Activated T-cell treated with anti-CD3 and anti-CD28 coated beads for 4 hours (primary cell): ENCODE data around the gene CHST12.
"Not testable (repeated sequence)": the region's sequence is repeated elsewhere in the genome, so short reads cannot be mapped to it uniquely, and the experiment has no call there.

Experiments used
- DNase-seq: peaks from one replicate; pipeline ENCODE4 v3.0.0-alpha.2; 2020

Gene CHST12

GRCh38 chr7:2466675-2467074, 63.3 kb downstream of the CHST12 start:
- no peak for DNase-seq

GRCh38 chr7:2468227-2468626, 64.8 kb downstream of the CHST12 start:
- DNase-seq, result no peak

DNA sequence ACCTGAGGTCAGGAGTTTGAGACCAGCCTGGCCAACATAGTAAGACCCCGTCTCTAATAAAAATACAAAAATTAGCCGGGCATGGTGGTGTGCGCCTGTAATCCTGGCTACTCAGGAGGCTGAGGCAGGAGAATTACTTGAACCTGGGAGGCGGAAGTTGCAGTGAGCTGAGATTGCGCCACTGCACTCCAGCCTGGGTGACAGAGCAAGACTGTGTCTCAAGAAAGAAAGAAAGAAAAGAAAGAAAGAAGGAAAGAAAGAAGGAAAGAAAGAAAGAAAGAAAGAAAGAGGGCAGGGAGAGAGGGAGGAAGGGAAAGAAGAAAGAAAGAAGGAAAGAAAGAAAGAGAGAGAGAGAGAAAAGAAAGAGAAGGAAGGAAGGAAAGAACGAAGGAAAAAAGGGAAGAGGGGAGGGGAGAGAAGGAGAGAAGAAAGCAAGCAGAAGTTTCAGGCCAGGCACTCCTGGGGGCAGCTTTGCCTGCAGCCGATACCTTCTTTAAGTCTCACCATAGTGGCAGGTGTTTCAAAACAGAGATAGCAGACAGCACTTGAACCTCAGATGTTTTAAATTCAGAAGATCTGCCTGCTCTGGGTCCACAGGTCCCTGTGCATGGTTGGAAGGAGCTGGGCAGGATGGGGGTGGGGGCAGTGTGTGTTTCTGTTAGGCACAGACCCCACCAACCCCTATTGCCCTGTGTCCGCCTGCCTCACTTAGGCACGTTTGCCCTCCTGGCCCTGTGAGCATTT, 66.2 kb downstream of the CHST12 start:
- not testable (repeated sequence) for DNase-seq

- no peak for DNase-seq
Measured at GRCh38 chr7:2470204-2471021, 67.0 kb downstream of the CHST12 start.

DNA sequence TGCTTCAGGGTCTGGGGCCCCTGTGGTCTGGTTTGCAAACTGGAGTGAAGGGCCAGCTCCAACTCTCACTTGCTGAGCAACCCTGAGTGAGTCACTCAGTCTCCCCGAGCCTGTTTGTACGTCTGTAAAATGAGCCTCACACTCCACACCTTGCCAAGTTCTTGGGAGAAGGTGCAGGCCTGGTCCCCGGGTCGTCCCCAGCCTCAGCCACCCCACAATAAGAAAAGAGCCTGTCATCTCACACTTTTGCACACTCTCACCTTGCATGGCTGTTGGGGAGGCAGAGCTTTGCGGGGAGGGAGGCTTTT, 67.6 kb downstream of the CHST12 start:
- DNase-seq, result no peak

- no peak for DNase-seq
Measured at GRCh38 chr7:2471396-2471795, 68.0 kb downstream of the CHST12 start.

DNA sequence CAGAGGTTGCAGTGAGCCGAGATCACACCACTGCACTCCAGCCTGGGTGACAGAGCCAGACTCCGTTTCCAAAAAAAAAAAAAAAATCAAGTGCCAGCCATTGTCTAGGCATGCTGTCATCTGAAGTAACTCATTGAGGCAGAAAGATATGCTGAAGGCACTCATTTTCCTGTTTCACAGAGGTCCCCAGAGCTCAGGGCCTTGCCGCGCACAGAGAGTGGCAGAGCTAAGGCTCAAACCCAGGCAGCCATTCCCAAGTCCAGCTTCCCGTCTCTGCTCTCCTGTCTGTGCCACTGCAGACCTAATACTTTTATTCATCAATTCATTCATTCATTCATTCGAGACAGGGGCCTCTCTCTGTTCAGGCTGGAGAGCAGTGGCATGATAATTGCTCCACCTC, 69.3 kb downstream of the CHST12 start:
- no peak for DNase-seq

- no peak for DNase-seq
Measured at GRCh38 chr7:2473496-2474180, 70.2 kb downstream of the CHST12 start.

DNA sequence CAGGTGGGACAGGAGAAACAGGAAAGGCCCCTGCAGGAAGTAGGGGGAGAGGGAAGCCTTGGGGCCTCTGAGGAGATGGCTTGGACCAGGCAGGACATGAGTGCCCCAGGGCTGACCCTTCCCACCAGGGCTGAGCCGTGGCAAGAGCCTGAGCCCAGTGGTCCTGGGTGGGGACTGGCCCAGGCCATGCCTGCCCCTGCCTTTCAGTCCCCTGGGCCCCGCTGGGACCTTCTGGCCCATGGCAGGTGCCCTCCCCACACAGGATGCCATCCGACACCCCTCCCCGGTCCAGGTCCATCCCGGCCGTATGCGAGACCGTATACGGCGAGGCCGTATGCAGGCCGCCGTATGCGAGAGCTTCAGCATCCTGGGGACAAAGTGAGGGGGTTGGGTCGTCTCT, 70.8 kb downstream of the CHST12 start:
- DNase-seq, result no peak

GRCh38 chr7:2474813-2475677, 71.6 kb downstream of the CHST12 start:
- no peak for DNase-seq

DNA sequence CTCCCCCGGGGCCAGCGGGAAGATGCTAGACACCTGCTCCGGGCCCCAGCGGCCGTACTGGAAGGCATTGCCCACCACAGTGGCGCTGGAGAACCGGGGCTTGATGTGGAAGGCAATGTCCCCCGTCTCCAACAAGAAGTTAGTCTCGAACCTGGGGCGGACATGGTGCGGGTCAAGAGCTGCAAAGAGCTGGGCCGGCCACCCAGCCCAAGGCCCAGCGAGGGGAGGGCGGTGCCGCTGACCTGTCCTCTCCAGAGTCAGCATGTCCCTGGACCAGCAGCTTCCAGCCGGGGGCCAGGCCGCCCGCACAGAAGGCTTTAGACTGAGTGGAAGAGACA, 72.2 kb downstream of the CHST12 start:
- DNase-seq, result no peak

GRCh38 chr7:2476298-2476697, 72.9 kb downstream of the CHST12 start, which contains the start of gene GRIFIN:
TSS of gene GRIFIN (minus strand) at chr7:2476398. CDS start at chr7:2476383, 15 bp downstream.
- no peak for DNase-seq

- no peak for DNase-seq
Measured at GRCh38 chr7:2476776-2477446, 73.5 kb downstream of the CHST12 start.

- peak; percentile 20 for DNase-seq
Measured at GRCh38 chr7:2477447-2478398, 74.3 kb downstream of the CHST12 start.

DNA sequence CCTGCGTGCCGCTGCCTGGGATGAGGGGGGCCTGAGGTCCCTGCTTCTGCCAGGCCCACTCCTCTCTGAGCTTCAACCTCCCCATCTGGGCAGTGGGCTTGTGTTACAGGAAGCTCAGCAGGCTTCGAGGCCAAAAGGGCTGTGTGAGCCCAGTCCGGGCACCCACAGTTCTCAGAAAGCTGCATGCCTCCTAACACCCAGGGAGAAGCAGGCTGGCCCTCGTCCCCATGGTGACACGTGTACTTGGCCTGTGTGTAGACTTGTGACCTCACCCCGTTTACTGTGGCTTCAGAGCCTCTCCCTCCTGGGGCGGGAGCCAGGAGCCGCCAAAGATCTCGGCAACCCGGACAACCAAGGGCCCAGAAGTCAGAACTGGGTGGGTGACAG, 75.0 kb downstream of the CHST12 start:
- no peak for DNase-seq

- DNase-seq, result no peak
Measured at GRCh38 chr7:2478800-2479199, 75.4 kb downstream of the CHST12 start.

GRCh38 chr7:2479276-2480069, 76.1 kb downstream of the CHST12 start:
- DNase-seq, result no peak

DNA sequence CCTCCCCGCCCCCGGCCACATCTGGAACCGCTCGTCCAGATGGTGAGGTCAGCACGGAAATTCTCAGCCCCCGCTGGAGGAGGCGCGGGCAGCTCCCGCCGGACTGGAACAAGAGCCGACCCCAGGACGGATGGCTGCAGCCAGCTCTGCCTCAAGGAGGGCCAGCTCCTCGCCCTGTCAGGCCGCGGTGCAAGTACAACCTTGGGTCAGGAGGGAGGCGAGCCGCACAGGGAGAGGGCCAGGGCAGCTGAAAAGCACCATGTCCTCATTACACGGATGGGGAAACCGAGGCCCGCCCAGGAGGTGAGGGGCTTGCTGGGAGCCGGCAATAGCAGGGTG, 76.6 kb downstream of the CHST12 start:
- no peak for DNase-seq

GRCh38 chr7:2481195-2481594, 77.8 kb downstream of the CHST12 start:
- no peak for DNase-seq

- no peak for DNase-seq
Measured at GRCh38 chr7:2482725-2483451, 79.5 kb downstream of the CHST12 start.
